Measurements from ENCODE around the gene TECTA.
"Not testable (repeated sequence)": the region's sequence is repeated elsewhere in the genome, so short reads cannot be mapped to it uniquely, and the experiment has no call there.

The TECTA gene

GRCh38 chr11:121229495-121230215 lies 128.6 kb downstream of the TECTA start:
- no peak overlapping the region for H3K4me3 ChIP-seq (replicated peaks; ENCODE audit: low read depth, low read length)
- no peak for TF ChIP-seq CTCF (IDR thresholded peaks at IDR 0.05; ENCODE audit: low read depth, low read length, missing control alignments)
- no peak for DNase-seq (ENCODE audit: extremely low read depth, low read depth)

GRCh38 chr11:121231576-121232278 lies 130.7 kb downstream of the TECTA start:
- TF ChIP-seq CTCF (IDR thresholded peaks at IDR 0.05; ENCODE audit: low read depth, low read length, missing control alignments): no peak
- no peak for DNase-seq (ENCODE audit: extremely low read depth, low read depth)
- H3K4me3 ChIP-seq (replicated peaks; ENCODE audit: low read depth, low read length): no peak overlapping the region

- H3K4me3 ChIP-seq (replicated peaks; ENCODE audit: low read depth, low read length): no peak overlapping the region
- no peak for TF ChIP-seq CTCF (IDR thresholded peaks at IDR 0.05; ENCODE audit: low read depth, low read length, missing control alignments)
- DNase-seq (ENCODE audit: extremely low read depth, low read depth): no peak
Observed at GRCh38 chr11:121235057-121235456, 134.0 kb downstream of the TECTA start.

GRCh38 chr11:121236115-121237001 lies 135.3 kb downstream of the TECTA start:
- DNase-seq (ENCODE audit: extremely low read depth, low read depth): no peak
- H3K4me3 ChIP-seq (replicated peaks; ENCODE audit: low read depth, low read length): no peak overlapping the region
- no peak for TF ChIP-seq CTCF (IDR thresholded peaks at IDR 0.05; ENCODE audit: low read depth, low read length, missing control alignments)

GRCh38 chr11:121237247-121237646 lies 136.2 kb downstream of the TECTA start:
- not testable (repeated sequence) for H3K4me3 ChIP-seq (replicated peaks; ENCODE audit: low read depth, low read length); DNase-seq (ENCODE audit: extremely low read depth, low read depth)

GRCh38 chr11:121237686-121238658 lies 136.9 kb downstream of the TECTA start:
- no peak for TF ChIP-seq CTCF (IDR thresholded peaks at IDR 0.05; ENCODE audit: low read depth, low read length, missing control alignments)
- DNase-seq (ENCODE audit: extremely low read depth, low read depth): no peak
- no peak overlapping the region for H3K4me3 ChIP-seq (replicated peaks; ENCODE audit: low read depth, low read length)

Data from HFF-Myc (cell line).